SK-N-SH (cell line): ENCODE measurements around the gene PCGF3. TPM values are rescaled to one million over a fixed set of nuclear protein-coding genes. Genes with fewer than 3 reads are reported as not detected.

Experiments
- CTCF ChIA-PET: fragments of 300-600, 350-600 bp; formaldehyde crosslinking; extraction: SDS; loops from one replicate; lab custom pipeline; 2021; lab: Yijun Ruan, JAX
- POLR2A ChIA-PET: fragments of 350-600 bp; sonication (Branson Sonifier 250); formaldehyde crosslinking; extraction: SDS; loops from one replicate; lab custom pipeline; 2020; ENCODE audit warnings: antibody characterized with exemption, inconsistent platforms; lab: Yijun Ruan, JAX
- DNase-seq: peaks from one replicate; pipeline ENCODE4 v3.0.0; 2012
- H2AFZ ChIP-seq: fragments of 200-600 bp; sonication (generic); 2 replicates; pipeline ENCODE4 v1.8.1; 2016; ENCODE audit warnings: antibody characterized with exemption, mild to moderate bottlenecking, low read depth
- H3F3A ChIP-seq: fragments of 200-600 bp; sonication (generic); replicated peaks from 2 replicates; pipeline ENCODE3; 2016; ENCODE audit warnings: antibody characterized with exemption, mild to moderate bottlenecking; ENCODE audit not compliant: insufficient read depth
- H3K27ac ChIP-seq, 2 experiments: fragments of 200-500 bp in 1 of 2; fragments of 200-600 bp in 1 of 2; sonication (Bioruptor generic) in 1 of 2; sonication (generic), shearing (Covaris generic) in 1 of 2; 2 replicates each; pipeline versions ENCODE4 v1.5.1 to v1.6.1; 2014 to 2016; ENCODE audit warnings: low read depth in 2 of 2, inconsistent platforms in 1 of 2, low read length in 1 of 2, mild to moderate bottlenecking in 1 of 2, mixed read lengths in 1 of 2
- H3K27me3 ChIP-seq: fragments of 200-600 bp; sonication (generic), shearing (Covaris generic); 2 replicates; pipeline ENCODE4 v1.6.1; 2016; ENCODE audit warnings: mixed run types; ENCODE audit not compliant: insufficient read depth
- H3K36me3 ChIP-seq, 2 experiments: fragments of 200-500 bp in 1 of 2; fragments of 200-600 bp in 1 of 2; sonication (Bioruptor generic) in 1 of 2; sonication (generic) in 1 of 2; replicated peaks in 1 of 2; 2 replicates each; pipeline versions ENCODE3 to v1.5.1; 2014 to 2016; ENCODE audit warnings: low read length in 1 of 2, mild to moderate bottlenecking in 1 of 2; ENCODE audit not compliant: insufficient read depth in 2 of 2, control insufficient read depth in 1 of 2
- H3K4me1 ChIP-seq, 2 experiments: fragments of 200-500 bp in 1 of 2; fragments of 200-600 bp in 1 of 2; sonication (Bioruptor generic) in 1 of 2; sonication (generic), shearing (Covaris generic) in 1 of 2; 2 replicates each; pipeline versions ENCODE4 v1.5.1 to v1.6.1; 2014 to 2016; ENCODE audit warnings: low read depth in 1 of 2, low read length in 1 of 2, mixed run types in 1 of 2; ENCODE audit not compliant: insufficient read depth in 2 of 2, control insufficient read depth in 1 of 2
- H3K4me2 ChIP-seq: fragments of 200-600 bp; sonication (generic), shearing (Covaris generic); 2 replicates; pipeline ENCODE4 v1.6.1; 2017; ENCODE audit warnings: mixed run types
- H3K4me3 ChIP-seq, 2 experiments: fragments of 200-500 bp in 1 of 2; fragments of 200-600 bp in 1 of 2; sonication (Bioruptor generic) in 1 of 2; sonication (generic), shearing (Covaris generic) in 1 of 2; 2 replicates each; pipeline versions ENCODE4 v1.5.1 to v1.8.1; 2014 to 2016; ENCODE audit warnings: low read depth in 2 of 2, inconsistent platforms in 1 of 2, low read length in 1 of 2, mild to moderate bottlenecking in 1 of 2, mixed read lengths in 1 of 2, moderate library complexity in 1 of 2
- H3K79me2 ChIP-seq: fragments of 200-600 bp; sonication (generic); 2 replicates; pipeline ENCODE4 v1.8.1; 2017; ENCODE audit warnings: mild to moderate bottlenecking; ENCODE audit not compliant: insufficient read depth
- H3K9ac ChIP-seq: fragments of 200-600 bp; sonication (generic); 2 replicates; pipeline ENCODE4 v1.6.1; 2017; ENCODE audit warnings: mixed run types
- H3K9me2 ChIP-seq: fragments of 200-600 bp; sonication (generic); 2 replicates; pipeline ENCODE4 v1.6.1; 2017; ENCODE audit warnings: mixed run types
- H3K9me3 ChIP-seq: fragments of 200-600 bp; sonication (generic); 2 replicates; pipeline ENCODE4 v1.6.1; 2017; ENCODE audit warnings: mixed run types, mild to moderate bottlenecking, moderate library complexity
- H4K20me1 ChIP-seq: fragments of 200-600 bp; sonication (generic); 2 replicates; pipeline ENCODE4 v1.6.1; 2017; ENCODE audit warnings: mild to moderate bottlenecking, mixed run types; ENCODE audit not compliant: insufficient read depth
- ELF1 ChIP-seq: IDR thresholded peaks from 2 replicates; pipeline ENCODE4 v1.4.0; 2012
- EZH2phosphoT487 ChIP-seq: fragments of 200-600 bp; sonication (generic); IDR thresholded peaks from 2 replicates; pipeline ENCODE4 v1.6.1; 2017; ENCODE audit warnings: low read depth, mixed run types, mild to moderate bottlenecking, antibody characterized with exemption, moderate library complexity, borderline replicate concordance
- FOSL2 ChIP-seq: IDR thresholded peaks from 2 replicates; pipeline ENCODE4 v1.4.0; 2012; ENCODE audit warnings: low read depth, mild to moderate bottlenecking, moderate library complexity, borderline replicate concordance
- FOXJ3 ChIP-seq: sonication (generic); formaldehyde crosslinking; IDR thresholded peaks from 2 replicates; pipeline ENCODE4 v1.5.1; 2020; ENCODE audit warnings: mild to moderate bottlenecking, missing genetic modification reagents
- FOXM1 ChIP-seq: IDR thresholded peaks from 2 replicates; pipeline ENCODE4 v1.4.0; 2012; ENCODE audit warnings: low read depth, mild to moderate bottlenecking
- GABPA ChIP-seq: IDR thresholded peaks from 2 replicates; pipeline ENCODE4 v1.4.0; 2012; ENCODE audit warnings: low read depth, mild to moderate bottlenecking
- JUND ChIP-seq: IDR thresholded peaks from 2 replicates; pipeline ENCODE4 v1.4.0; 2012
- NFIC ChIP-seq: IDR thresholded peaks from 2 replicates; pipeline ENCODE4 v1.4.0; 2012; ENCODE audit warnings: borderline replicate concordance
- RCOR1 ChIP-seq: fragments of 150-350 bp; IDR thresholded peaks from 2 replicates; pipeline ENCODE4 v1.6.1; 2017; ENCODE audit warnings: antibody characterized with exemption, low read length
- SMC3 ChIP-seq: IDR thresholded peaks from 2 replicates; pipeline ENCODE4 v1.6.1; 2012; ENCODE audit warnings: low read depth, low read length, improper control_type of control experiment
- TCF12 ChIP-seq: IDR thresholded peaks from 2 replicates; pipeline ENCODE4 v1.4.0; 2012
- TEAD4 ChIP-seq: IDR thresholded peaks from 2 replicates; pipeline ENCODE4 v1.4.0; 2012; ENCODE audit warnings: mild to moderate bottlenecking, borderline replicate concordance; ENCODE audit not compliant: insufficient read depth
- YY1 ChIP-seq: IDR thresholded peaks from 2 replicates; pipeline ENCODE4 v1.4.0; 2012; ENCODE audit warnings: low read depth, mild to moderate bottlenecking
- WGBS: methylation state at CpG from one replicate; pipeline ENCODE4 v1.1.6; 2017; ENCODE audit warnings: low lambda C conversion rate; 5-methylcytosine and 5-hydroxymethylcytosine counted together
- polyA plus RNA-seq, 3 experiments: library from polyadenylated mRNA; depleted of rRNA; stranded (reverse); fragments of >200 nt; gene quantifications; 2 replicates each; pipeline ENCODE4 v1.2.3, GENCODE V29; 2012
- TF ChIP-seq, protein P1 (sequence below): IDR thresholded peaks from 2 replicates; pipeline ENCODE4; 2012
- TF ChIP-seq, protein P2 (sequence below): IDR thresholded peaks from 2 replicates; pipeline ENCODE4 v1.6.1; 2012; ENCODE audit warnings: mild to moderate bottlenecking, low read depth, low read length, moderate library complexity
- TF ChIP-seq, protein P3 (sequence below): IDR thresholded peaks from 2 replicates; pipeline ENCODE4 v1.4.0; 2012; ENCODE audit warnings: low read depth
- TF ChIP-seq, protein P4 (sequence below): fragments of 150-350 bp; IDR thresholded peaks from 2 replicates; pipeline ENCODE4 v1.6.1; 2017; ENCODE audit warnings: antibody characterized with exemption, low read length, low read depth, borderline replicate concordance

PCGF3 gene
- polyA plus RNA-seq, 1 of the 3 experiments (the other 2 are of a cell fraction): 44.8 TPM

GRCh38 chr4:772776-773175 lies 67.1 kb downstream of the PCGF3 start:
- Histone ChIP-seq H3F3A (peaks cover 12% of the 10 kb centered on the region), H3K4me1 (peaks cover 0 to 12% of the 10 kb centered on the region in 2 experiments; a peak in 1 of 4 replicates), H3K79me2 (peaks cover 99% of the 10 kb centered on the region), H3K9ac (no peak overlapping the region), H4K20me1 (peaks cover 78% of the 10 kb centered on the region), H2AFZ (no peak overlapping the region), H3K4me3 (no peak overlapping the region), H3K9me2 (no peaks in the 10 kb centered on the region), H3K36me3 (peaks cover 51 to 54% of the 10 kb centered on the region in 2 experiments), H3K4me2 (no peak overlapping the region), H3K9me3 (no peaks in the 10 kb centered on the region), H3K27me3 (no peaks in the 10 kb centered on the region), H3K27ac (no peak overlapping the region)
- no peak for DNase-seq
- TF ChIP-seq, protein P1, sequence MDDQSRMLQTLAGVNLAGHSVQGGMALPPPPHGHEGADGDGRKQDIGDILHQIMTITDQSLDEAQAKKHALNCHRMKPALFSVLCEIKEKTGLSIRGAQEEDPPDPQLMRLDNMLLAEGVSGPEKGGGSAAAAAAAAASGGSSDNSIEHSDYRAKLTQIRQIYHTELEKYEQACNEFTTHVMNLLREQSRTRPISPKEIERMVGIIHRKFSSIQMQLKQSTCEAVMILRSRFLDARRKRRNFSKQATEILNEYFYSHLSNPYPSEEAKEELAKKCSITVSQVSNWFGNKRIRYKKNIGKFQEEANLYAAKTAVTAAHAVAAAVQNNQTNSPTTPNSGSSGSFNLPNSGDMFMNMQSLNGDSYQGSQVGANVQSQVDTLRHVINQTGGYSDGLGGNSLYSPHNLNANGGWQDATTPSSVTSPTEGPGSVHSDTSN: no peak
- TF ChIP-seq YY1: no peak
- TF ChIP-seq SMC3: no peak
- no peak for TF ChIP-seq TCF12
- TF ChIP-seq, protein P2, sequence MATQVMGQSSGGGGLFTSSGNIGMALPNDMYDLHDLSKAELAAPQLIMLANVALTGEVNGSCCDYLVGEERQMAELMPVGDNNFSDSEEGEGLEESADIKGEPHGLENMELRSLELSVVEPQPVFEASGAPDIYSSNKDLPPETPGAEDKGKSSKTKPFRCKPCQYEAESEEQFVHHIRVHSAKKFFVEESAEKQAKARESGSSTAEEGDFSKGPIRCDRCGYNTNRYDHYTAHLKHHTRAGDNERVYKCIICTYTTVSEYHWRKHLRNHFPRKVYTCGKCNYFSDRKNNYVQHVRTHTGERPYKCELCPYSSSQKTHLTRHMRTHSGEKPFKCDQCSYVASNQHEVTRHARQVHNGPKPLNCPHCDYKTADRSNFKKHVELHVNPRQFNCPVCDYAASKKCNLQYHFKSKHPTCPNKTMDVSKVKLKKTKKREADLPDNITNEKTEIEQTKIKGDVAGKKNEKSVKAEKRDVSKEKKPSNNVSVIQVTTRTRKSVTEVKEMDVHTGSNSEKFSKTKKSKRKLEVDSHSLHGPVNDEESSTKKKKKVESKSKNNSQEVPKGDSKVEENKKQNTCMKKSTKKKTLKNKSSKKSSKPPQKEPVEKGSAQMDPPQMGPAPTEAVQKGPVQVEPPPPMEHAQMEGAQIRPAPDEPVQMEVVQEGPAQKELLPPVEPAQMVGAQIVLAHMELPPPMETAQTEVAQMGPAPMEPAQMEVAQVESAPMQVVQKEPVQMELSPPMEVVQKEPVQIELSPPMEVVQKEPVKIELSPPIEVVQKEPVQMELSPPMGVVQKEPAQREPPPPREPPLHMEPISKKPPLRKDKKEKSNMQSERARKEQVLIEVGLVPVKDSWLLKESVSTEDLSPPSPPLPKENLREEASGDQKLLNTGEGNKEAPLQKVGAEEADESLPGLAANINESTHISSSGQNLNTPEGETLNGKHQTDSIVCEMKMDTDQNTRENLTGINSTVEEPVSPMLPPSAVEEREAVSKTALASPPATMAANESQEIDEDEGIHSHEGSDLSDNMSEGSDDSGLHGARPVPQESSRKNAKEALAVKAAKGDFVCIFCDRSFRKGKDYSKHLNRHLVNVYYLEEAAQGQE: no peak
- no peak for TF ChIP-seq FOXJ3 (CRISPR knock-in tag)
- no peak for TF ChIP-seq NFIC
- no peak for TF ChIP-seq TEAD4
- TF ChIP-seq, protein P3, sequence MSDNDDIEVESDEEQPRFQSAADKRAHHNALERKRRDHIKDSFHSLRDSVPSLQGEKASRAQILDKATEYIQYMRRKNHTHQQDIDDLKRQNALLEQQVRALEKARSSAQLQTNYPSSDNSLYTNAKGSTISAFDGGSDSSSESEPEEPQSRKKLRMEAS: no peak
- TF ChIP-seq GABPA: no peak
- TF ChIP-seq RCOR1: no peak
- TF ChIP-seq FOSL2: no peak
- TF ChIP-seq, protein P4, sequence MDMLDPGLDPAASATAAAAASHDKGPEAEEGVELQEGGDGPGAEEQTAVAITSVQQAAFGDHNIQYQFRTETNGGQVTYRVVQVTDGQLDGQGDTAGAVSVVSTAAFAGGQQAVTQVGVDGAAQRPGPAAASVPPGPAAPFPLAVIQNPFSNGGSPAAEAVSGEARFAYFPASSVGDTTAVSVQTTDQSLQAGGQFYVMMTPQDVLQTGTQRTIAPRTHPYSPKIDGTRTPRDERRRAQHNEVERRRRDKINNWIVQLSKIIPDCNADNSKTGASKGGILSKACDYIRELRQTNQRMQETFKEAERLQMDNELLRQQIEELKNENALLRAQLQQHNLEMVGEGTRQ: no peak
- no peak for TF ChIP-seq EZH2phosphoT487
- TF ChIP-seq JUND: no peak
- TF ChIP-seq FOXM1: no peak
- TF ChIP-seq ELF1: no peak
- ChIA-PET CTCF (no interaction called here), POLR2A (no interaction called here)
- 92% methylated on average over 7 of the region's 8 CpGs for WGBS
